ENCODE measurements around the gene THBS1.

THBS1 gene

DNA sequence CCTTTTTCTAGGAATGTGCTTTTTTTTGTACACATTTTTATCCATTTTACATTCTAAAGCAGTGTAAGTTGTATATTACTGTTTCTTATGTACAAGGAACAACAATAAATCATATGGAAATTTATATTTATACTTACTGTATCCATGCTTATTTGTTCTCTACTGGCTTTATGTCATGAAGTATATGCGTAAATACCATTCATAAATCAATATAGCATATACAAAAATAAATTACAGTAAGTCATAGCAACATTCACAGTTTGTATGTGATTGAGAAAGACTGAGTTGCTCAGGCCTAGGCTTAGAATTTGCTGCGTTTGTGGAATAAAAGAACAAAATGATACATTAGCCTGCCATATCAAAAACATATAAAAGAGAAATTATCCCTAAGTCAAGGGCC lies 16.5 kb downstream of the THBS1 start:
- TF ChIP-seq, protein P1, sequence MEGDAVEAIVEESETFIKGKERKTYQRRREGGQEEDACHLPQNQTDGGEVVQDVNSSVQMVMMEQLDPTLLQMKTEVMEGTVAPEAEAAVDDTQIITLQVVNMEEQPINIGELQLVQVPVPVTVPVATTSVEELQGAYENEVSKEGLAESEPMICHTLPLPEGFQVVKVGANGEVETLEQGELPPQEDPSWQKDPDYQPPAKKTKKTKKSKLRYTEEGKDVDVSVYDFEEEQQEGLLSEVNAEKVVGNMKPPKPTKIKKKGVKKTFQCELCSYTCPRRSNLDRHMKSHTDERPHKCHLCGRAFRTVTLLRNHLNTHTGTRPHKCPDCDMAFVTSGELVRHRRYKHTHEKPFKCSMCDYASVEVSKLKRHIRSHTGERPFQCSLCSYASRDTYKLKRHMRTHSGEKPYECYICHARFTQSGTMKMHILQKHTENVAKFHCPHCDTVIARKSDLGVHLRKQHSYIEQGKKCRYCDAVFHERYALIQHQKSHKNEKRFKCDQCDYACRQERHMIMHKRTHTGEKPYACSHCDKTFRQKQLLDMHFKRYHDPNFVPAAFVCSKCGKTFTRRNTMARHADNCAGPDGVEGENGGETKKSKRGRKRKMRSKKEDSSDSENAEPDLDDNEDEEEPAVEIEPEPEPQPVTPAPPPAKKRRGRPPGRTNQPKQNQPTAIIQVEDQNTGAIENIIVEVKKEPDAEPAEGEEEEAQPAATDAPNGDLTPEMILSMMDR (IDR thresholded peaks at IDR 0.05; ENCODE audit: insufficient read depth, missing control alignments): no peak
- DNase-seq (ENCODE audit: insufficient read length, low spot score) (no peak), FAIRE-seq (no peak)

DNA sequence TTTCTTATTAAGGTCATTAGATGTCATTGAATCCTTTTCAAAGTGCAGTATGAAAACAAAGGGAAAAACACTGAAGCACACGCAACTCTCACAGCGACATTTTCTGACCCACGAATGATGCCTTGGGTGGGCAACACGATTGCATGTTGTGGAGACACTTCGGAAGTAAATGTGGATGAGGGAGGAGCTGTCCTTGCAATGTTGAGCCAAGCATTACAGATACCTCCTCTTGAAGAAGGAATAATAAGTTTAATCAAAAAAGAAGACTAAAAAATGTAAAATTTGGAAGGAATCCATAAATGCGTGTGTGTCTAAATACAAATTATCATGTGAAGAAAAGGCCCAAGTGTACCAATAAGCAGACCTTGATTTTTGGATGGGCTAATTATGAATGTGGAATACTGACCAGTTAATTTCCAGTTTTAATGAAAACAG lies 16.9 kb downstream of the THBS1 start:
- DNase-seq (ENCODE audit: insufficient read length, low spot score) (no peak), FAIRE-seq (no peak)
- TF ChIP-seq, protein P1 (IDR thresholded peaks at IDR 0.05; ENCODE audit: insufficient read depth, missing control alignments): no peak

DNA sequence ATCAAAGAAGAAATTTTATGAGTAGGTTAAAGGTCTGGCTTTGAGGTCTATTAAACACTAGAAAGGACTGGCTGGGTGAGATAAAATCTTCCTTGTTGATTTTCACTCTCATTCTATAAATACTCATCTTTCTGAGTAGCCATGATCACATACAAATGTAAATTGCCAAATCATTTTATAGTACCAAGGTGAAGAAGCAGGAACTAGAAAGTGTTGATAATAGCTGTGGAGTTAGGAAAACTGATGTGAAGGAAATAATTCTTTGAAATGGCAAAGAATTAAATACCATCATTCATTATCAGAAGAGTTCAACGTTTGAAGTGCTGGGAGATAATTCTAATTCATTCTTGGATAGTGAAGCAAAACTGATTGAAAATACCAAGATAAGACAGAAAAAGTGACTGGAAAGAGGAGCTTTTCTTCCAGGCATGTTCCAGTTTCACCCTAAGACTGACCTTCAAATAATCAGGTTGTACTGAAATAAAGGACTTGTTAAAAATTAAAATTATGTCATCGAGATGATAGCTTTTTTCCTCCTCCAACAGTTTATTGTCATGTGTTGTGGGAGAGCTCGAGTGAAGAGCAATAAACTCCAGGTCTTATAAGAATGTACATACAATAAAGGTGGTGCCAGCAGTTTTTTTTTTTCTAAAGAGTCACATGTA lies 17.4 kb downstream of the THBS1 start:
- no peak for FAIRE-seq
- TF ChIP-seq, protein P1 (IDR thresholded peaks at IDR 0.05; ENCODE audit: insufficient read depth, missing control alignments): no peak
- no peak for DNase-seq (ENCODE audit: insufficient read length, low spot score)

DNA sequence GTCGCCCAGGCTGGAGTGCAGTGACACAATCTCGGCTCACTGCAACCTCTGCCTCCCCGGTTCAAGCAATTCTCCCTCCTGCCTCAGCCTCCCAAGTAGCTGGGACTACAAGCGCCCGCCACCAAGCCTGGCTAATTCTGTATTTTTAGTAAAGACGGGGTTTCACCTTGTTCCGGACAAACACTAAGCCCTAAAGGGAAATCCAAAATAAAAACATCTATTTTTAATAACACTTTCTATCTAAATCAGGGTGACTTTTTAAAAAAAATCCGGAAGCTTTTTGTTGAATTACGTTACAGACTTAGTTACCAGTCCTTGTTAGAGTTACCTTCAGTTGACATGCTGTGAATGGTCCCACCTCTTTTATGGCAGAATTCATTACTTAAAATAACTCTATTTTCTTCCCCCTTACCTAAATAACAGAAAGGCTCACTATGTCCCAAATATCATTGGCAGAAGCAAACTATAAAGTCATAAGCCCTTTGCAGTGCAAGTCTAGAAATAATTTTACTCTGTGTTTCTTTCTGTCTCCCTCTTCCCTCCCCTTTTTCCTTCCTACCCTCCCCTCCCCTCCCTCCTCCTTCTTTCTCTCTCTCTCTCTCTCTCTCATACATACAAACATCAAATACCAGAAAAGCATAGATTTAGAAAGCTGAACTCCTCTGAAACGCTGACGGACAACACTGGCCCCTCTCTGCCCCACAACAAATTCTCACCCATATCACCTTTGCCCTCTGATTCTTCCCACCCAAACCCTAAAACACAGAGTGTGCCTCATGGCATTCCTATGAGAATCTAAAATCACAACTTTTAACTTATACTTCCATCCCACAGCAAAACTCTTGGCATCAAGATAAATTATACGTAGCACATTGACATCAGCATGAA lies 18.3 kb downstream of the THBS1 start:
- DNase-seq (ENCODE audit: insufficient read length, low spot score): no peak
- no peak for FAIRE-seq
- TF ChIP-seq, protein P1 (IDR thresholded peaks at IDR 0.05; ENCODE audit: insufficient read depth, missing control alignments): no peak

DNA sequence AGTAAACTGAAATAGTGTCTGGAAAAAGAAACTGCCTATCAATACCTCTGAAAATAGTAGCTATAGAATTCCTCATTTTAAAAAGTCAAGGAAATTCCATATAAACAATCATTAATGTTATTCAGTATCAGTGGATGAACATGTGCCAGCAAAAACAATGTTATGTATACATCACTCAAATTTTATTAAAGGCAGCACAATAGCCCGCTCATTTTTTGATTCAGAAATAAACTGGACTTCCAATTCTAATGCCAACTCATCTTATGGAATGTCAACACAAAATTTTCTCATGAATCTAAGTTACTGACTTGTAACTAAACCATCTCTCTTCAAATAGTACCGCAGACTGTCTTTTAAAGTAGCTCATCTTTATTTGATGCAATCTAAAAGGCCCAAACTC lies 19.0 kb downstream of the THBS1 start:
- TF ChIP-seq, protein P1 (IDR thresholded peaks at IDR 0.05; ENCODE audit: insufficient read depth, missing control alignments): no peak
- FAIRE-seq (no peak), DNase-seq (ENCODE audit: insufficient read length, low spot score) (no peak)

DNA sequence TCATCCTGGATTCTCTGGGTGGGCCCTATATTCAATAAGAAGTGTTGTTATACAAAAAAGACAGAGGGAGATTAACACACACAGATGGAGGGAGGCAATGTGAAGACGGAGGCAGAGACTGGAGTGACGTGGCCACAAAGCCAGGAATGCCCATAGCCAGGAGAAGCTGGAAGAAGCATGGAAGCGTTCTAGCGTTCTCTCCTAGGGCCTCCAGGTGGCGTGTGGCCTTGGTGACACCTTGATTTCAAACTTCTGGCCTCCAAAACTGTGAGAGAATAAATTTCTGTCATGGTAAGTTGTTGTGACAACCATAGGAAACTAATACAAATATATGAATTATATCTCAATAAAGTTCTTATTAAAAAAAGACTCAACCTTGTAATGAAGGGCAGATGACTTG lies 21.3 kb downstream of the THBS1 start:
- TF ChIP-seq, protein P1 (IDR thresholded peaks at IDR 0.05; ENCODE audit: insufficient read depth, missing control alignments): no peak
- DNase-seq (ENCODE audit: insufficient read length, low spot score) (no peak), FAIRE-seq (no peak)

DNA sequence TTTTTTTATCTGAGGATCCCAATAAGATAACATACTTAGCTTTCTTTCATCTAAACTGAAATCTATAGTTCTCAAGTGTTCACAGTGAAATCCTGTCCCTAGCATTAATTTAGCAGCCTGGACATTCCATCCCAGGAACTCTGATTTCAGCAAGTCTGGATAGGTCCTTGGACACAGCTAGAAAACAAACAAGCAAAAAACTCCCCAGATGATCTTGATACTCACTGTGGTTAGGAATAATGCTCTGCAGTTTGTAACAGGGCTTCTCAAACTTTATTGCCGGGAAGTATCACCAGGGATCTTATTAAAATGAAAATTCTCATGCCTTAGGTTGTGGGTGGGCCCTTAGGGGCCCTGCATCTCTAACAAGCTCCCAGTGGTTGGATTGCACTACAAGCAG lies 24.3 kb downstream of the THBS1 start:
- FAIRE-seq (no peak), DNase-seq (ENCODE audit: insufficient read length, low spot score) (no peak)
- TF ChIP-seq, protein P1 (IDR thresholded peaks at IDR 0.05; ENCODE audit: insufficient read depth, missing control alignments): no peak
